HEK293T (cell line): ENCODE data around the gene MTG2.
"Not testable (repeated sequence)": the region's sequence is repeated elsewhere in the genome, so short reads cannot be mapped to it uniquely, and the experiment has no call there.

Experiments used
- CTCF ChIA-PET: fragments of 350-600 bp; formaldehyde crosslinking; extraction: SDS; loops from one replicate; lab custom pipeline; 2021; ENCODE audit warnings: antibody characterized with exemption, inconsistent platforms; lab: Yijun Ruan, JAX
- POLR2A ChIA-PET: fragments of 350-600 bp; formaldehyde crosslinking; extraction: SDS; loops from one replicate; lab custom pipeline; 2020; ENCODE audit warnings: antibody characterized with exemption, inconsistent platforms; lab: Yijun Ruan, JAX
- DNase-seq: peaks from one replicate; pipeline ENCODE4 v3.0.0; 2012; ENCODE audit warnings: mixed read lengths; ENCODE audit errors: extremely low spot score
- ARNT ChIP-seq: fragments of 450-650 bp; IDR thresholded peaks from 2 replicates; pipeline ENCODE4 v1.6.1; 2017; ENCODE audit warnings: mild to moderate bottlenecking
- BHLHE40 ChIP-seq: fragments of 450-650 bp; IDR thresholded peaks from 2 replicates; pipeline ENCODE4 v1.6.1; 2016; ENCODE audit warnings: mild to moderate bottlenecking, moderate library complexity, borderline replicate concordance
- CTBP1 ChIP-seq: fragments of 450-650 bp; IDR thresholded peaks from 2 replicates; pipeline ENCODE4 v1.6.1; 2016; ENCODE audit warnings: borderline replicate concordance
- ELF4 ChIP-seq: fragments of 450-650 bp; IDR thresholded peaks from 2 replicates; pipeline ENCODE4 v1.6.1; 2017; ENCODE audit warnings: antibody characterized with exemption
- FOXA1 ChIP-seq: fragments of 450-650 bp; IDR thresholded peaks from 2 replicates; pipeline ENCODE4 v1.6.1; 2016; ENCODE audit warnings: mild to moderate bottlenecking
- FOXK2 ChIP-seq: fragments of 450-650 bp; IDR thresholded peaks from 2 replicates; pipeline ENCODE4 v1.6.1; 2016; ENCODE audit warnings: mild to moderate bottlenecking
- FOXM1 ChIP-seq: fragments of 450-650 bp; IDR thresholded peaks from 2 replicates; pipeline ENCODE4 v1.6.1; 2017; ENCODE audit warnings: mild to moderate bottlenecking, borderline replicate concordance
- HDGF ChIP-seq: fragments of 450-650 bp; IDR thresholded peaks from 2 replicates; pipeline ENCODE4 v1.6.1; 2017; ENCODE audit warnings: antibody characterized with exemption, borderline replicate concordance
- L3MBTL2 ChIP-seq: fragments of 450-650 bp; conservative IDR thresholded peaks from 2 replicates; pipeline ENCODE4 v1.6.1; 2016; ENCODE audit warnings: mild to moderate bottlenecking
- LEF1 ChIP-seq: fragments of 450-650 bp; IDR thresholded peaks from 2 replicates; pipeline ENCODE4 v1.6.1; 2017; ENCODE audit warnings: mild to moderate bottlenecking, borderline replicate concordance
- NFRKB ChIP-seq: fragments of 450-650 bp; IDR thresholded peaks from 2 replicates; pipeline ENCODE4 v1.6.1; 2016; ENCODE audit warnings: mild to moderate bottlenecking, moderate library complexity
- SP1 ChIP-seq: fragments of 450-650 bp; IDR thresholded peaks from 2 replicates; pipeline ENCODE4 v1.6.1; 2017
- SUZ12 ChIP-seq: fragments of 450-650 bp; IDR thresholded peaks from 2 replicates; pipeline ENCODE4 v1.6.1; 2016; ENCODE audit warnings: mild to moderate bottlenecking
- TARDBP ChIP-seq: fragments of 450-650 bp; IDR thresholded peaks from 2 replicates; pipeline ENCODE4 v1.6.1; 2016
- ZNF384 ChIP-seq: fragments of 450-650 bp; IDR thresholded peaks from 2 replicates; pipeline ENCODE4 v1.6.1; 2016
- TF ChIP-seq, protein P1 (sequence below): fragments of 450-650 bp; IDR thresholded peaks from 2 replicates; pipeline ENCODE4 v1.6.1; 2016

MTG2 gene

DNA sequence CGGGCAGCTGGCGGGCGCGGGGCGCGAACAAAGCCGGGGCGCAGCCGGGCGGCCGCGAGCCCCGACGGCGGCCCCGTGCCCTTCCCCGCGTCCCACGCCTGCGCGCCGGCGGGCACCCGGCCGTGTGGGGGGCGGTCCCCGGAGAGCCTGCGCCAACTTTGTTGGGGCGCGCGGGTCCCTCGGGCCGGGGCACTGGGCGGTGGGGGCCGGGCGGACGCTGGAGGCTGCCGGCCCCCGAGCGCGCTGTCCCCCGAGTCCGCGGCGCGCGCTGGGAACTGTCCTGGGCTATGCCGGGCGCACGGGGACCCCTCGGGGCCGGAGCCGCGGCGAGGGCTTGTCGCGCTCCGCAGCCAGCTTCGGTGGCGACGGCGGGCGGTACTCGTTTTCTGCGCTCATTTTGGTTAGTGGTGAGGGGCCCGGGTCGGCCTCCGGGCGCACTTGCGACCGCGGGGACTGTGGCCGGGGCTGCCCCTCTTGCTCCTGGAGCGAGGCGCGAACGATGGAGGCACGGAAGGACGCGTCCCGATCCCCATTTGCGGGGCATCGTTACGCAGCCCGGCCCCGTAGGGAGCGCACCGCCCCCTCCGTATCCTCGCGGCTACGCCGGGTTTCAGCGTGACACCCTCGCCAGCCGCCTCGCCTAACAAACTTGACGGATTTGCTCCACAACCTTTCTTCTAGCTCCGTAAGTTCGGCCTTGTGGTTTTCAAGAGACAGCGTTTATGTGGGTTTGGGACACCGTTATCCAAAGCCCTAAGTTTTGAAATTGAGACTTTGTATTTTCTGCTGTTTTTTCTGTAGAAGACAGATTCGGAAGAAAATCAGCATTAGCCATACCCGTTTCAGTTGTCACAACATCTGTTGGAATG lies 38.6 kb upstream of the MTG2 start:
- POLR2A ChIA-PET = interaction anchor here (1.4 kb wide), 1 partner anchor 134 kb away, joined by 3 read pairs; no protein-coding TSS in a partner anchor
- TF ChIP-seq, protein P1, sequence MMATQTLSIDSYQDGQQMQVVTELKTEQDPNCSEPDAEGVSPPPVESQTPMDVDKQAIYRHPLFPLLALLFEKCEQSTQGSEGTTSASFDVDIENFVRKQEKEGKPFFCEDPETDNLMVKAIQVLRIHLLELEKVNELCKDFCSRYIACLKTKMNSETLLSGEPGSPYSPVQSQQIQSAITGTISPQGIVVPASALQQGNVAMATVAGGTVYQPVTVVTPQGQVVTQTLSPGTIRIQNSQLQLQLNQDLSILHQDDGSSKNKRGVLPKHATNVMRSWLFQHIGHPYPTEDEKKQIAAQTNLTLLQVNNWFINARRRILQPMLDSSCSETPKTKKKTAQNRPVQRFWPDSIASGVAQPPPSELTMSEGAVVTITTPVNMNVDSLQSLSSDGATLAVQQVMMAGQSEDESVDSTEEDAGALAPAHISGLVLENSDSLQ = no peak
- no peak for TF ChIP-seq FOXM1
- no peak for TF ChIP-seq LEF1
- 0 out of 2 replicates have a peak, but pooled peaks have one; percentile 47 for TF ChIP-seq L3MBTL2
- no peak for TF ChIP-seq TARDBP
- TF ChIP-seq CTBP1 = no peak
- DNase-seq = peak; percentile 60
- CTCF ChIA-PET = interaction anchor here (1.2 kb wide), 1 partner anchor 13 kb away, joined by 3 read pairs; no protein-coding TSS in a partner anchor

DNA sequence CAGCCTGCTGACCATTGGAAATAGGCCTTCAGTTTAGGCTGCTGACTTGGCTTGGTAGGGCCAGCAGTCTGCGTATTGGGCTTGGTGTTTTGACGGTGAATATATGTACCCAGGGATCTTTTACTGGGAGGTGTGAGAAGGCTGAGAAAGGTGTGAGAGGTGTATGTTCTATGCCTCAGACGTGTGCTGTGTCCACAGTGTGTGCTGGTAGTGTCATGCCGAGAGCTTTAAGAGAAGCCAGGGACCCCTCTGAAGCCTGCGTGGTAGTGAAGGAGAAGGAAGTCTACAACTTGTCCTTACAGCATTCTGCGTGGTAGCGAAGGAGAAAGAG lies 37.2 kb upstream of the MTG2 start:
- no peak for DNase-seq
- ChIA-PET CTCF (interaction anchor here (1.2 to 1.3 kb wide), 2 partner anchors 9 to 11 kb away, joined by 3 to 4 read pairs; no protein-coding TSS in a partner anchor), POLR2A (no interaction called here)
- TF ChIP-seq ZNF384 (no peak), ELF4 (no peak), BHLHE40 (no peak), LEF1 (no peak), TARDBP (no peak), CTBP1 (no peak), L3MBTL2 (no peak), SP1 (no peak), NFRKB (no peak), HDGF (no peak)

DNA sequence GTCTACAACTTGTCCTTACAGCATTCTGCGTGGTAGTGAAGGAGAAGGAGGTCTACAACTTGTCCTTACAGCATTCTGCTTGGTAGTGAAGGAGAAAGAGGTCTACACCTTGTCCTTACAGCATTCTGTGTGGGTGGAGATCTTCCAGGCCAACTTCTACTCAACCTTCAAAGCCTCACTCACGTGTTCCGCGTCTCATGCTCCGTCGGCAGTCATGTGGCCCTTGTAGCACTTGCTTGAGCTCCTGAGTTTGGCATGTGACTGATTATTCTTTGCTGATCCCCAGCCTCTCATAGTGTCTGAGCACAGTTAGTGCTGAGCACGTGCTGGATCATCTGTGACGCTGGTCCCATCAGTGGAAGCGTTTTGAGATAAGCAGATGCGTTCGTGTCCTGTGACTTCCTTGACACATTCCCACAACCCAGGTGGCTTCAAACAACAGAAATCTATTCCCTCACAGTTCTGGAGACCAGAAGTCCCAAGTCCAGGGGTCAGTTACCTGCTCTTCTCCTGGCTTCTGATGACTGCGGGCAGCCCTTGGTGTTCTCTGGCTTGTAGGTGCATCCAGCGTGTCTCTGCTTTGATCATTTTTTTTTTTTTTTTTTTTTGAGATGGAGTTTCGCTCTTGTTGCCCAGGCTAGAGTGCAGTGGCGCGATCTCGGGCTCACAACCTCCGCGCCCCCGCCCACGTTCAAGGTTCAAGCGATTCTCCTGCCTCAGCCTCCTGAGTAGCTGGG lies 36.6 kb upstream of the MTG2 start:
- no peak for TF ChIP-seq TARDBP
- TF ChIP-seq ZNF384 = no peak
- POLR2A ChIA-PET = no interaction called here
- CTCF ChIA-PET = interaction anchor here (1.3 kb wide), 1 partner anchor 10 kb away, joined by 4 read pairs; no protein-coding TSS in a partner anchor
- DNase-seq = no peak

DNA sequence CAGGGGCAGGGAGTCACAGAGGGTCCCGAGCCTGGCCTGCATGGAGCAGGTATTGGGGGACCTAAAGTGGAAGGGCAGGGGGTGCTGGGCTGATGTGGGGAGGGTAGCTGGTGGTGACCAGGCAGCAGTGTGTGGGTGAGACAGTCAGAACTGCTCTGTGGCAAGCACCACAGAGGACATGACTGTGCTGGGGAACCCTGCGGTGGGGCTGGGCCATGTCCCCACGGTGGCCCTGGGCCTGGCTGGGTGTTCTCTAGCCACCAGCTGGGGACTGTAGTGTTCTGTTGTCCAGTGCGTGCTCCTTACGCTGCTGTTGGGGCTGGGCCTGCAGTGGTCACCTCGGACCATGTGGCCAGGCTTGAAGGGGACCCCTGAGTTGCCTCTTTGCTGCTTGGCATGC lies 35.7 kb upstream of the MTG2 start:
- DNase-seq = no peak
- TF ChIP-seq, protein P1 = no peak
- TF ChIP-seq ELF4 (no peak), FOXA1 (no peak), NFRKB (no peak), SP1 (no peak), FOXK2 (no peak)
- POLR2A ChIA-PET = no interaction called here
- CTCF ChIA-PET = no interaction called here

DNA sequence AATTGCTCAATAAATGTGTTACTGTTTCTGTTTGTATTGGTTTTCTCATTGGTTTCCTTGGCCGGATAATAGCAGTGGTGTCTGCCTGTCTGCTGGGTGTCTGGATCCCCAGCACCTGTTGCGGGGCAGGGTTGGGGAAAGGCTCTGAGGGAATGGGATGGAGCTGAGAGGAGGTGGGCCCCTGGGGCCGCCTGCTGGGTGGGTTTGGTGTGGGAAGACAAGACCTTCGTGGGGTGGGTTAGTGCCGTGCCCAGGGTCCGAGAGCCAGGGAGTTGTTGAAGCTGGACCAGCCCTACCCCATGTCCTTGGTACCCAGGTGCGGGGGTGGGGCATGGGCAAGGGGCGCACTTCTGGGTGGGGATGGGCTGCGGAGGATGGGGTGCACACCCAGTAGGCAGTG lies 35.3 kb upstream of the MTG2 start:
- no peak for DNase-seq
- TF ChIP-seq ZNF384 = no peak
- no peak for TF ChIP-seq NFRKB
- no peak for TF ChIP-seq ELF4
- no peak for TF ChIP-seq FOXM1
- TF ChIP-seq TARDBP = no peak
- no peak for TF ChIP-seq BHLHE40
- no peak for TF ChIP-seq CTBP1
- no peak for TF ChIP-seq LEF1
- POLR2A ChIA-PET = no interaction called here
- CTCF ChIA-PET = no interaction called here

DNA sequence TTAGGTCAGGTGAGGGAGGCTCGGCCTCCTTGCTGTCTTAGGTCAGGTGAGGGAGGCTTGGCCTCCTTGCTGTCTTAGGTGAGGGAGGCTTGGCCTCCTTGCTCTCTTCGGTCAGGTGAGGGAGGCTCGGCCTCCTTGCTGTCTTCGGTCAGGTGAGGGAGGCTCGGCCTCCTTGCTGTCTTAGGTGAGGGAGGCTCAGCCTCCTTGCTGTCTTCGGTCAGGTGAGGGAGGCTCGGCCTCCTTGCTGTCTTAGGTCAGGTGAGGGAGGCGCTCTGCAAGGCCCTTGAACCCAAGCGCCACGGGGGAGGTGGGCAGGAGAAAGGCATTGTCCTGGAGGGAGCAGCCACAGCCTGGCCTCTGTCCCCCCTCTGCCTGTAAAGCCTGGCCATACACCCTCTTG lies 34.4 kb upstream of the MTG2 start:
- POLR2A ChIA-PET, CTCF ChIA-PET, DNase-seq: not testable (repeated sequence)

DNA sequence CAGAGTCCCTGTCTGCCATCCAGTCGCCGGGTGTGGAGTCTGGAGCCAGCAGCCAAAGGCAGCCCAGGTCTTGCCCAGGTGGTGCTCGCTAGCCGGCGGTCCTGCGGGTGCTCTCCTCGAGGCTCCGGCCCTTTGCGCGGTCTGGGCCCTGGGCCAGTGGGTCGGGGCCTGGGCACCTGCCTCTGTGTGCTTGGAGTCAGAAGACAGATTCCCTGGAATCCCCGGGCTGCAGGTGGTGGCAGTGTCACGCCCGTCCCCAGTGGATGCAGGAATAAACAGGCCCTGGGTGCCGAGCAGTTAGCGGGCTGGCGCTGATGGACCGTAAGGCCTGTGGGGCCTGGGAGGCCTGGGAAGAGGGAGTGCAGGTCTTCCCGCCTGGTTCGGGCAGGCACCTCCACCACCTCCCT lies 33.9 kb upstream of the MTG2 start:
- TF ChIP-seq ZNF384 (no peak), FOXK2 (no peak), NFRKB (no peak), LEF1 (no peak), CTBP1 (no peak), HDGF (no peak), FOXA1 (no peak), FOXM1 (no peak), TARDBP (no peak), SUZ12 (no peak), ELF4 (no peak), SP1 (no peak), BHLHE40 (no peak), L3MBTL2 (no peak), ARNT (no peak)
- TF ChIP-seq, protein P1 = no peak
- ChIA-PET CTCF (no interaction called here), POLR2A (no interaction called here)
- no peak for DNase-seq
